K562 (cell line): ENCODE measurements around the gene CAPN10. TPM values are rescaled to one million over a fixed set of nuclear protein-coding genes. Genes with fewer than 3 reads are reported as not detected.

Experiments used
- ATAC-seq: fragments of 200-7000 bp; cut with Tn5 transposase; 3 replicates; pipeline ENCODE4 v1.9.1; 2020; ENCODE audit warnings: moderate library complexity
- BruUV-seq: library from RNA; stranded (reverse); fragments of 400-500 nt; replicated peaks from 2 replicates; lab custom pipeline; 2021; lab: Mats Ljungman, UMichigan
- CTCF ChIA-PET: fragments of 300-600 bp; formaldehyde crosslinking; extraction: SDS; loops from one replicate; lab custom pipeline; 2021; ENCODE audit warnings: low intra/inter-chr PET ratio; lab: Yijun Ruan, JAX
- POLR2A ChIA-PET: fragments of 300-600, 350-650 bp; sonication (Branson Sonifier 250); formaldehyde crosslinking; extraction: SDS; loops from one replicate; lab custom pipeline; 2021; ENCODE audit warnings: antibody characterized with exemption, inconsistent platforms; lab: Yijun Ruan, JAX
- DNase-seq, 4 experiments: peaks; one replicate each; pipeline versions ENCODE4 v3.0.0 to v3.0.0-alpha.2; 2011 to 2018; ENCODE audit warnings: low spot score in 3 of 4, mixed read lengths in 3 of 4; ENCODE audit errors: extremely low read depth in 1 of 4
- FAIRE-seq: peaks from 2 replicates; lab custom pipeline; 2011; peaks lifted over from hg19 to GRCh38; lab: Jason Lieb, UNC
- H2AFZ ChIP-seq: 2 replicates; pipeline ENCODE4 v1.6.0; 2011; ENCODE audit warnings: low read depth, low read length, control low read depth, inconsistent platforms
- H3K27ac ChIP-seq: fragments of 200-600 bp; 3 replicates; pipeline ENCODE4 v1.8.0; 2011; ENCODE audit warnings: low read depth, mild to moderate bottlenecking, control low read depth, inconsistent platforms, low read length, moderate library complexity, mixed read lengths; ENCODE audit errors: extremely low read depth
- H3K27me3 ChIP-seq, 2 experiments: fragments of 300-600 bp in 1 of 2; 2 replicates in 1 of 2; 3 replicates in 1 of 2; pipeline versions ENCODE4 v1.6.0 to v1.8.0; 2011; ENCODE audit warnings: inconsistent platforms in 2 of 2, low read length in 2 of 2, mild to moderate bottlenecking in 1 of 2, mixed read lengths in 1 of 2, moderate library complexity in 1 of 2; ENCODE audit not compliant: control insufficient read depth in 2 of 2, insufficient read depth in 2 of 2
- H3K36me3 ChIP-seq: fragments of 300-600 bp; 3 replicates; pipeline ENCODE4 v1.8.0; 2011; ENCODE audit warnings: mild to moderate bottlenecking, low read length, inconsistent platforms; ENCODE audit not compliant: control insufficient read depth, insufficient read depth
- H3K4me1 ChIP-seq, 2 experiments: fragments of 200-600 bp in 1 of 2; replicated peaks in 1 of 2; 2 replicates in 1 of 2; 3 replicates in 1 of 2; pipeline versions ENCODE4 v1.5.1 to v1.8.0; 2011; ENCODE audit warnings: inconsistent platforms in 2 of 2, low read length in 2 of 2, mild to moderate bottlenecking in 1 of 2, mixed read lengths in 1 of 2, moderate library complexity in 1 of 2; ENCODE audit not compliant: control insufficient read depth in 2 of 2, insufficient read depth in 2 of 2
- H3K4me2 ChIP-seq: 2 replicates; pipeline ENCODE4 v1.6.1; 2011; ENCODE audit warnings: low read length, control low read depth, inconsistent platforms, mixed read lengths; ENCODE audit not compliant: insufficient read depth
- H3K4me3 ChIP-seq: fragments of 200-600 bp; sonication (generic), shearing (Covaris generic); 2 replicates; pipeline ENCODE4 v1.5.1; 2016; ENCODE audit warnings: control low read depth, inconsistent platforms
- H3K79me2 ChIP-seq: fragments of 200-600 bp; 3 replicates; pipeline ENCODE4 v1.8.0; 2011; ENCODE audit warnings: low read length, inconsistent platforms; ENCODE audit not compliant: control insufficient read depth, insufficient read depth
- H3K9ac ChIP-seq, 2 experiments: 2 replicates each; pipeline versions ENCODE4 v1.6.0 to v1.6.1; 2011; ENCODE audit warnings: low read depth in 2 of 2, low read length in 2 of 2, control low read depth in 1 of 2, inconsistent platforms in 1 of 2, mild to moderate bottlenecking in 1 of 2, mixed read lengths in 1 of 2; ENCODE audit not compliant: insufficient read depth in 1 of 2
- H3K9me1 ChIP-seq: one replicate; pipeline ENCODE4 v1.6.0; 2011; ENCODE audit warnings: inconsistent platforms, mild to moderate bottlenecking, low read length, moderate library complexity; ENCODE audit not compliant: control insufficient read depth, insufficient read depth
- H3K9me3 ChIP-seq: replicated peaks from 2 replicates; pipeline ENCODE4 v1.5.1; 2011; ENCODE audit warnings: low read depth, low read length, inconsistent platforms; ENCODE audit not compliant: control insufficient read depth, insufficient read depth
- H4K20me1 ChIP-seq: replicated peaks from 2 replicates; pipeline ENCODE4 v1.6.1; 2011; ENCODE audit warnings: low read length, inconsistent platforms, mixed read lengths; ENCODE audit not compliant: control insufficient read depth, insufficient read depth
- ATF1 ChIP-seq, 2 experiments: fragments of 450-650 bp in 1 of 2; IDR thresholded peaks; 2 replicates each; pipeline ENCODE4 v1.6.1; 2016; ENCODE audit warnings: missing compliant biosample characterization in 1 of 2, missing genetic modification characterization in 1 of 2
- ATF7 ChIP-seq: fragments of 450-650 bp; IDR thresholded peaks from 2 replicates; pipeline ENCODE4 v1.7.1; 2014; ENCODE audit warnings: mild to moderate bottlenecking, moderate library complexity
- CBFB ChIP-seq: sonication (generic); formaldehyde crosslinking; IDR thresholded peaks from 2 replicates; pipeline ENCODE4 v1.4.0; 2020; ENCODE audit warnings: mild to moderate bottlenecking, missing genetic modification reagents
- ETV5 ChIP-seq: sonication (generic); formaldehyde crosslinking; IDR thresholded peaks from 2 replicates; pipeline ENCODE4 v1.4.0; 2020; ENCODE audit warnings: low read depth, mild to moderate bottlenecking, missing genetic modification reagents
- MYNN ChIP-seq, 2 experiments: sonication (generic); formaldehyde crosslinking in 1 of 2; IDR thresholded peaks; 2 replicates each; pipeline versions ENCODE4 v1.5.0 to v1.6.1; 2016 to 2020; ENCODE audit warnings: antibody characterized with exemption in 1 of 2, missing genetic modification reagents in 1 of 2
- PHF8 ChIP-seq: fragments of 200-600 bp; sonication (generic); IDR thresholded peaks from 2 replicates; pipeline ENCODE4 v1.6.1; 2012; ENCODE audit warnings: mixed run types, mild to moderate bottlenecking, inconsistent platforms, low read length, moderate library complexity, borderline replicate concordance
- SMARCE1 ChIP-seq: fragments of 450-650 bp; IDR thresholded peaks from 2 replicates; pipeline ENCODE4 v1.7.1; 2016; ENCODE audit warnings: mild to moderate bottlenecking
- SP1 ChIP-seq: sonication (generic); formaldehyde crosslinking; IDR thresholded peaks from 2 replicates; pipeline ENCODE4 v1.8.1; 2022; ENCODE audit warnings: mild to moderate bottlenecking, missing genetic modification reagents
- ZBED1 ChIP-seq: IDR thresholded peaks from 2 replicates; pipeline ENCODE4 v1.6.1; 2014
- ZNF551 ChIP-seq: fragments of 250-450 bp; sonication (Bioruptor Pico); IDR thresholded peaks from 2 replicates; pipeline ENCODE4 v1.5.0; 2021; ENCODE audit warnings: mild to moderate bottlenecking, moderate library complexity
- WGBS: fragments of 100-300 bp; shearing (Covaris generic); methylation state at CpG from one replicate; pipeline ENCODE4 v1.1.6; 2016; ENCODE audit warnings: low coverage, mixed read lengths; ENCODE audit not compliant: insufficient coverage; ENCODE audit errors: missing lambda C conversion rate; 5-methylcytosine and 5-hydroxymethylcytosine counted together
- in situ Hi-C: fragments of 300-500 bp; cut with MboI; formaldehyde crosslinking; loops from 4 replicates; pipeline ENCODE4 v1.15.0; 2018; ENCODE audit warnings: inconsistent platforms, mixed read lengths
- intact Hi-C: fragments of 100-400 bp; cut with micrococcal nuclease; formaldehyde crosslinking; loops from 2 replicates; pipeline ENCODE4 v1.14.2; 2022
- polyA plus RNA-seq, 8 experiments: library from polyadenylated mRNA; depleted of rRNA in 4 of 8; stranded (reverse) in 5 of 8; unstranded in 3 of 8; fragments of >200 nt; fragmentation: Nextera tagmentation in 2 of 8; fragmentation: Illumina TruSeq in 1 of 8; extraction: Ambion mirVana in 2 of 8; extraction: Trizol in 1 of 8; gene quantifications; 2 replicates each; pipeline versions ENCODE4 v1.2.1 to v1.2.3, GENCODE V29; 2011 to 2014; ENCODE audit warnings: inconsistent platforms in 1 of 8, missing spikeins in 1 of 8
- total RNA-seq, 7 experiments: library from RNA; depleted of rRNA in 6 of 7; stranded (reverse); fragments of >200 nt in 6 of 7; fragmentation: Illumina TruSeq in 2 of 7; extraction: Trizol in 2 of 7; gene quantifications; 2 replicates each; pipeline versions ENCODE4 v1.2.1 to v1.2.3, GENCODE V29; 2011 to 2021; ENCODE audit warnings: low replicate concordance in 1 of 7
- TF ChIP-seq, protein P1 (sequence below): sonication (generic); formaldehyde crosslinking; IDR thresholded peaks from 2 replicates; pipeline ENCODE4 v1.8.0; 2023; ENCODE audit warnings: missing genetic modification reagents, mild to moderate bottlenecking, borderline replicate concordance
- TF ChIP-seq, protein P2 (sequence below): sonication (generic); formaldehyde crosslinking; IDR thresholded peaks from 2 replicates; pipeline ENCODE4 v1.8.1; 2022; ENCODE audit warnings: missing genetic modification reagents

CAPN10 gene
- total and polyA plus RNA-seq, 9 of the 15 experiments (the other 6 are each of a cell fraction or from before 2014, with no cell fraction given): 0.08 to 26.1 (median 8.4) TPM

DNA sequence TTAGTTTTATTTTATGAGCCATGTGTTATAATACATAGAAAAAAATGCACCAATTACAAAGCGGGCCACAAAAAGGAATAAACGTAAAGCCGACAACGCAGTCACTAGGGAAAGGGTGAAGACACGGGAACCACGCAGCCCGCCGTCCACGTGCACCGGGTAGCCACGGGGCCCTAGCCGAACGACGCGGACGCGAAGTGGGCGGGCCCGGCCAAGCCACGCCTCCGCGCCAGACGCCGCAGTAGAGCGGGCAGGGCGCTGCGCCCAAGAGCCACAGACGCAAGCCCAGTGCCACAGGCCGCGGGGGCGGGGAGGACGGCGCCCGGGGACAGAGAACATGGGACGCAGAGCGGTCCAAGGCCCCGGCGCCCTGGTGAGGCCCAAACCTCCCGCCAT lies 26.5 kb upstream of the CAPN10 start, which contains the start of gene DUSP28 (continued):
- TF ChIP-seq MYNN (IDR thresholded peaks at IDR 0.05) (peak; percentile 38; the same call in 1 of the 2 replicates), MYNN (CRISPR knock-in tag; IDR thresholded peaks at IDR 0.05) (no peak), SP1 (peak; percentile 64; the same call in 1 of the 2 replicates), ZBED1 (0 out of 2 replicates have a peak, but pooled peaks have one; percentile 11), PHF8 (0 out of 2 replicates have a peak, but pooled peaks have one; percentile 18)
- TF ChIP-seq, all 486 proteins: peak for 65

DNA sequence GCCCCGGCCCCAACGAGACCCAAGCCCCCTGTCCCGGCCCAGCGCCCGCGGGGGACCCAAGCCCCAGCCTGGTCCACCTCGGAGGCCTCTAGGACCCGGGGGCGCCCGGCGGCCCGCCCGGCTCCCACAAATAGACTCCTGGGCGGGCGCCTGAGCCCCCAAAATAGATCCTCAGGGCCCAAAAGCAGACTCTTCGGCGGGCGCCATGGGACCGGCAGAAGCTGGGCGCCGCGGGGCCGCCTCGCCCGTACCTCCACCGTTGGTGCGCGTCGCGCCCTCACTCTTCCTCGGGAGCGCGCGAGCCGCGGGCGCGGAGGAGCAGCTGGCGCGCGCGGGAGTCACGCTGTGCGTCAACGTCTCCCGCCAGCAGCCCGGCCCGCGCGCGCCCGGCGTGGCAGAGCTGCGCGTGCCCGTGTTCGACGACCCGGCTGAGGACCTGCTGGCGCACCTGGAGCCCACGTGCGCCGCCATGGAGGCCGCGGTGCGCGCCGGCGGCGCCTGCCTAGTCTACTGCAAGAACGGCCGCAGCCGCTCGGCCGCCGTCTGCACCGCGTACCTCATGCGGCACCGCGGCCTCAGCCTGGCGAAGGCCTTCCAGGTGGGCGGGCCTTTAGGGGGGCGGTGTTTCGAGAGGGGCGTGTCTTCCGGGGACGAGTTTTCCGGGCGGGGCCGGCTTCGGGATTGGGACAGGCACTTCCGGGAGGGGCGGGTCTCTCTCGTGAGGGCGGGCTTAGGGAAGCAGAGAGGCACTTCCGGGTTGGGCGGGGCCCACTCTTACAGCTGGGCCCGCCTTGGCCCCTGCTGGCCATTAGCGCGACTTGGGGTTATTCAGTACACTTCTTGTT lies 25.8 kb upstream of the CAPN10 start:
- peak overlapping the region; percentile 90 for H3K4me2 ChIP-seq
- WGBS: under 1% methylated on average over 26 of the region's 101 CpGs
- BruUV-seq: no TSS peak
- ATAC-seq (peak; percentile 76), DNase-seq (peak; percentile 79 to 96 (median 88)), FAIRE-seq (peak; percentile 58)
- H3K4me3 ChIP-seq: peak overlapping the region; percentile 77
- H3K36me3 ChIP-seq: peaks cover 34% of the 10 kb centered on the region
- H3K9ac ChIP-seq: peak overlapping the region; percentile 88 to 94
- no peaks in the 10 kb centered on the region for H3K27me3 ChIP-seq
- H4K20me1 ChIP-seq: no peaks in the 10 kb centered on the region
- no peaks in the 10 kb centered on the region for H3K9me1 ChIP-seq
- ChIA-PET POLR2A (interaction anchor here (0.5 to 2.6 kb wide), 5 partner anchors 10 to 57 kb away, joined by 3 to 9 read pairs (median 3); partner anchors contain the start of gene CAPN10), CTCF (no interaction called here)
- in situ Hi-C loops: no loop called here
- peaks cover 87% of the 10 kb centered on the region for H3K79me2 ChIP-seq
- peak overlapping the region; percentile 96 for H3K27ac ChIP-seq
- H2AFZ ChIP-seq: peak overlapping the region; percentile 74
- 0 out of 2 replicates have a peak, but pooled peaks cover 1% of the 10 kb centered on the region for H3K9me3 ChIP-seq
- intact Hi-C loops: loop anchor here (1.0 to 10.0 kb wide), 2 partner anchors 23 to 46 kb away; no protein-coding TSS in a partner anchor
- H3K4me1 ChIP-seq: peaks cover 42 to 58% of the 10 kb centered on the region in 2 experiments
- TF ChIP-seq ATF1 (CRISPR knock-in tag; IDR thresholded peaks at IDR 0.05): no peak
- TF ChIP-seq ATF1 (tag; IDR thresholded peaks at IDR 0.05): peak; percentile 59
- TF ChIP-seq, protein P1, sequence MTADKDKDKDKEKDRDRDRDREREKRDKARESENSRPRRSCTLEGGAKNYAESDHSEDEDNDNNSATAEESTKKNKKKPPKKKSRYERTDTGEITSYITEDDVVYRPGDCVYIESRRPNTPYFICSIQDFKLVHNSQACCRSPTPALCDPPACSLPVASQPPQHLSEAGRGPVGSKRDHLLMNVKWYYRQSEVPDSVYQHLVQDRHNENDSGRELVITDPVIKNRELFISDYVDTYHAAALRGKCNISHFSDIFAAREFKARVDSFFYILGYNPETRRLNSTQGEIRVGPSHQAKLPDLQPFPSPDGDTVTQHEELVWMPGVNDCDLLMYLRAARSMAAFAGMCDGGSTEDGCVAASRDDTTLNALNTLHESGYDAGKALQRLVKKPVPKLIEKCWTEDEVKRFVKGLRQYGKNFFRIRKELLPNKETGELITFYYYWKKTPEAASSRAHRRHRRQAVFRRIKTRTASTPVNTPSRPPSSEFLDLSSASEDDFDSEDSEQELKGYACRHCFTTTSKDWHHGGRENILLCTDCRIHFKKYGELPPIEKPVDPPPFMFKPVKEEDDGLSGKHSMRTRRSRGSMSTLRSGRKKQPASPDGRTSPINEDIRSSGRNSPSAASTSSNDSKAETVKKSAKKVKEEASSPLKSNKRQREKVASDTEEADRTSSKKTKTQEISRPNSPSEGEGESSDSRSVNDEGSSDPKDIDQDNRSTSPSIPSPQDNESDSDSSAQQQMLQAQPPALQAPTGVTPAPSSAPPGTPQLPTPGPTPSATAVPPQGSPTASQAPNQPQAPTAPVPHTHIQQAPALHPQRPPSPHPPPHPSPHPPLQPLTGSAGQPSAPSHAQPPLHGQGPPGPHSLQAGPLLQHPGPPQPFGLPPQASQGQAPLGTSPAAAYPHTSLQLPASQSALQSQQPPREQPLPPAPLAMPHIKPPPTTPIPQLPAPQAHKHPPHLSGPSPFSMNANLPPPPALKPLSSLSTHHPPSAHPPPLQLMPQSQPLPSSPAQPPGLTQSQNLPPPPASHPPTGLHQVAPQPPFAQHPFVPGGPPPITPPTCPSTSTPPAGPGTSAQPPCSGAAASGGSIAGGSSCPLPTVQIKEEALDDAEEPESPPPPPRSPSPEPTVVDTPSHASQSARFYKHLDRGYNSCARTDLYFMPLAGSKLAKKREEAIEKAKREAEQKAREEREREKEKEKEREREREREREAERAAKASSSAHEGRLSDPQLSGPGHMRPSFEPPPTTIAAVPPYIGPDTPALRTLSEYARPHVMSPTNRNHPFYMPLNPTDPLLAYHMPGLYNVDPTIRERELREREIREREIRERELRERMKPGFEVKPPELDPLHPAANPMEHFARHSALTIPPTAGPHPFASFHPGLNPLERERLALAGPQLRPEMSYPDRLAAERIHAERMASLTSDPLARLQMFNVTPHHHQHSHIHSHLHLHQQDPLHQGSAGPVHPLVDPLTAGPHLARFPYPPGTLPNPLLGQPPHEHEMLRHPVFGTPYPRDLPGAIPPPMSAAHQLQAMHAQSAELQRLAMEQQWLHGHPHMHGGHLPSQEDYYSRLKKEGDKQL (CRISPR knock-in tag): no peak
- no peak for TF ChIP-seq ZNF551 (CRISPR knock-in tag)
- TF ChIP-seq, protein P2, sequence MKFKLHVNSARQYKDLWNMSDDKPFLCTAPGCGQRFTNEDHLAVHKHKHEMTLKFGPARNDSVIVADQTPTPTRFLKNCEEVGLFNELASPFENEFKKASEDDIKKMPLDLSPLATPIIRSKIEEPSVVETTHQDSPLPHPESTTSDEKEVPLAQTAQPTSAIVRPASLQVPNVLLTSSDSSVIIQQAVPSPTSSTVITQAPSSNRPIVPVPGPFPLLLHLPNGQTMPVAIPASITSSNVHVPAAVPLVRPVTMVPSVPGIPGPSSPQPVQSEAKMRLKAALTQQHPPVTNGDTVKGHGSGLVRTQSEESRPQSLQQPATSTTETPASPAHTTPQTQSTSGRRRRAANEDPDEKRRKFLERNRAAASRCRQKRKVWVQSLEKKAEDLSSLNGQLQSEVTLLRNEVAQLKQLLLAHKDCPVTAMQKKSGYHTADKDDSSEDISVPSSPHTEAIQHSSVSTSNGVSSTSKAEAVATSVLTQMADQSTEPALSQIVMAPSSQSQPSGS (CRISPR knock-in tag): no peak
- peak; percentile 59; the same call in 1 of the 2 replicates for TF ChIP-seq ATF7
- TF ChIP-seq SMARCE1: no peak
- TF ChIP-seq CBFB: no peak
- no peak; the same call in 1 of the 2 replicates for TF ChIP-seq ETV5 (CRISPR knock-in tag)
